Measurements from ENCODE around the gene KLHL9.
A peak's percentile ranks its signal among the peaks of the same experiment; 100 is the strongest.

The KLHL9 gene

GRCh38 chr9:21326526-21327139 is 8.6 kb downstream of the KLHL9 start:
- peak; percentile 92 for ATAC-seq
- TF ChIP-seq ZFP3 (CRISPR knock-in tag; IDR thresholded peaks at IDR 0.05) (no peak), CSRNP3 (CRISPR knock-in tag; IDR thresholded peaks at IDR 0.05) (no peak), ZNF70 (CRISPR knock-in tag; IDR thresholded peaks at IDR 0.05) (no peak), PATZ1 (CRISPR knock-in tag; IDR thresholded peaks at IDR 0.05; ENCODE audit: borderline replicate concordance) (no peak), CSDC2 (CRISPR knock-in tag; IDR thresholded peaks at IDR 0.05) (no peak), PPARA (CRISPR knock-in tag; IDR thresholded peaks at IDR 0.05; ENCODE audit: borderline replicate concordance) (no peak)

- ATAC-seq = no peak
- TF ChIP-seq ZNF565 (CRISPR knock-in tag; conservative IDR thresholded peaks at IDR 0.05; ENCODE audit: low read depth) (no peak), TSHZ2 (CRISPR knock-in tag; IDR thresholded peaks at IDR 0.05) (no peak), CSRNP3 (CRISPR knock-in tag; IDR thresholded peaks at IDR 0.05) (no peak), ZFP3 (CRISPR knock-in tag; IDR thresholded peaks at IDR 0.05) (no peak), BACH2 (CRISPR knock-in tag; IDR thresholded peaks at IDR 0.05; ENCODE audit: borderline replicate concordance) (no peak), PATZ1 (CRISPR knock-in tag; IDR thresholded peaks at IDR 0.05; ENCODE audit: borderline replicate concordance) (no peak), RARB (CRISPR knock-in tag; IDR thresholded peaks at IDR 0.05) (no peak), ZFP30 (CRISPR knock-in tag; IDR thresholded peaks at IDR 0.05) (no peak), TOX (CRISPR knock-in tag; IDR thresholded peaks at IDR 0.05; ENCODE audit: borderline replicate concordance) (no peak)
Measured at GRCh38 chr9:21324047-21324446, 11.2 kb downstream of the KLHL9 start.

- ATAC-seq = no peak
- TF ChIP-seq ARNTL (CRISPR knock-in tag; IDR thresholded peaks at IDR 0.05; ENCODE audit: borderline replicate concordance, low read depth) (no peak), CSRNP3 (CRISPR knock-in tag; IDR thresholded peaks at IDR 0.05) (no peak), OSR1 (CRISPR knock-in tag; IDR thresholded peaks at IDR 0.05) (no peak), RARB (CRISPR knock-in tag; IDR thresholded peaks at IDR 0.05) (no peak), ZFP3 (CRISPR knock-in tag; IDR thresholded peaks at IDR 0.05) (no peak), ESRRG (CRISPR knock-in tag; IDR thresholded peaks at IDR 0.05) (no peak), PATZ1 (CRISPR knock-in tag; IDR thresholded peaks at IDR 0.05; ENCODE audit: borderline replicate concordance) (no peak)
Measured at GRCh38 chr9:21322911-21323461, 12.2 kb downstream of the KLHL9 start.
